DOHH2 (cell line): ENCODE data around the gene CEACAM6.

Source experiments
- H3F3A ChIP-seq: fragments of 200-600 bp; sonication (generic), shearing (Covaris generic); 2 replicates; pipeline ENCODE4 v1.6.0; 2016; ENCODE audit warnings: antibody characterized with exemption, mild to moderate bottlenecking; ENCODE audit not compliant: control insufficient read depth, insufficient read depth
- H3K27ac ChIP-seq: fragments of 200-600 bp; sonication (generic); 2 replicates; pipeline ENCODE4 v1.5.1; 2014; ENCODE audit warnings: low read depth, mild to moderate bottlenecking, low read length, moderate library complexity
- H3K27me3 ChIP-seq: fragments of 200-600 bp; sonication (generic); 2 replicates; pipeline ENCODE4 v1.6.1; 2014; ENCODE audit warnings: mild to moderate bottlenecking, low read length, mixed read lengths; ENCODE audit not compliant: control insufficient read depth
- H3K36me3 ChIP-seq: fragments of 200-600 bp; sonication (generic); 2 replicates; pipeline ENCODE4 v1.6.1; 2014; ENCODE audit warnings: mild to moderate bottlenecking, low read length, moderate library complexity, mixed read lengths; ENCODE audit not compliant: control insufficient read depth
- H3K4me1 ChIP-seq: fragments of 200-600 bp; sonication (generic); 2 replicates; pipeline ENCODE4 v1.6.1; 2014; ENCODE audit warnings: mild to moderate bottlenecking, low read length, mixed read lengths; ENCODE audit not compliant: control insufficient read depth
- H3K4me2 ChIP-seq: fragments of 200-600 bp; sonication (generic); 2 replicates; pipeline ENCODE4 v1.6.0; 2014; ENCODE audit warnings: mild to moderate bottlenecking, low read length, moderate library complexity
- H3K4me3 ChIP-seq: fragments of 200-600 bp; sonication (generic); 2 replicates; pipeline ENCODE4 v1.5.1; 2014; ENCODE audit warnings: mild to moderate bottlenecking, low read length, mixed read lengths
- H3K79me2 ChIP-seq: fragments of 200-600 bp; sonication (generic); 2 replicates; pipeline ENCODE4 v1.6.1; 2014; ENCODE audit warnings: mild to moderate bottlenecking, low read length, mixed read lengths; ENCODE audit not compliant: control insufficient read depth
- H3K9me2 ChIP-seq: fragments of 200-600 bp; sonication (generic); replicated peaks from 2 replicates; pipeline ENCODE4 v1.6.1; 2014; ENCODE audit warnings: mild to moderate bottlenecking, low read length, mixed read lengths; ENCODE audit not compliant: control insufficient read depth
- H3K9me3 ChIP-seq: fragments of 200-600 bp; sonication (generic); 2 replicates; pipeline ENCODE4 v1.6.1; 2014; ENCODE audit warnings: antibody characterized with exemption, low read length, mixed read lengths; ENCODE audit not compliant: control insufficient read depth, insufficient read depth
- H4K20me1 ChIP-seq: fragments of 200-600 bp; sonication (generic); 2 replicates; pipeline ENCODE4 v1.6.0; 2014; ENCODE audit warnings: low read depth, mild to moderate bottlenecking, antibody characterized with exemption, low read length, moderate library complexity; ENCODE audit not compliant: control insufficient read depth, insufficient read depth
- EZH2phosphoT487 ChIP-seq: fragments of 200-600 bp; sonication (generic); IDR thresholded peaks from 2 replicates; pipeline ENCODE4 v1.6.1; 2017; ENCODE audit warnings: borderline replicate concordance, mild to moderate bottlenecking, antibody characterized with exemption, low read length, moderate library complexity, mixed read lengths
- TF ChIP-seq, protein P1 (sequence below): fragments of 200-600 bp; sonication (generic); IDR thresholded peaks from one replicate; pipeline ENCODE4 v1.5.1; 2014; ENCODE audit warnings: antibody characterized with exemption, mild to moderate bottlenecking, low read depth, low read length; ENCODE audit not compliant: poor library complexity, severe bottlenecking

CEACAM6 gene

DNA sequence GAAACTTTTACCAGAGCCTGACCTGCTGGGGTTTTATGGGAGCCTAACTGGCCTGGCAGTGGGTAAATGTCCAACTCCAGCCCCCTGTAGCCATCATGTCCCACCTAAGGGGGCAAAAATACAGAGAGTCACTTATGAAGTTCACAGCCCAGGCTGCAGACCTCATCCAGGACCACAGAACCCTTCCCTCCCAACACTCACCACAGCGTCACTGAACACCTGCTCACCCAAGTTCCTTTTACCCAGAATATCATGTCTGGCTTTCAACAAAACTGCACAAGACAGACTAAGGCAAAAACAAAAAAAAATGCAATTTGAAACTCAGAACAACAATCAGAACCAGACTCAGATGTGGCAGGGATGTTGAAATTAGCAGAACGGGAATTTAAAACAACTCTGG, 47.4 kb downstream of the CEACAM6 start:
- Histone ChIP-seq H3K4me3 (no peak overlapping the region), H3K27ac (no peak overlapping the region), H3K27me3 (no peaks in the 10 kb centered on the region), H3K4me1 (peaks cover 41% of the 10 kb centered on the region), H3K4me2 (no peak overlapping the region), H4K20me1 (no peaks in the 10 kb centered on the region), H3K36me3 (no peaks in the 10 kb centered on the region), H3K9me2 (no peaks in the 10 kb centered on the region), H3F3A (no peaks in the 10 kb centered on the region), H3K9me3 (peaks cover 7% of the 10 kb centered on the region; the same call in 1 of the 2 replicates), H3K79me2 (no peaks in the 10 kb centered on the region)
- TF ChIP-seq EZH2phosphoT487, result no peak
- TF ChIP-seq, protein P1, sequence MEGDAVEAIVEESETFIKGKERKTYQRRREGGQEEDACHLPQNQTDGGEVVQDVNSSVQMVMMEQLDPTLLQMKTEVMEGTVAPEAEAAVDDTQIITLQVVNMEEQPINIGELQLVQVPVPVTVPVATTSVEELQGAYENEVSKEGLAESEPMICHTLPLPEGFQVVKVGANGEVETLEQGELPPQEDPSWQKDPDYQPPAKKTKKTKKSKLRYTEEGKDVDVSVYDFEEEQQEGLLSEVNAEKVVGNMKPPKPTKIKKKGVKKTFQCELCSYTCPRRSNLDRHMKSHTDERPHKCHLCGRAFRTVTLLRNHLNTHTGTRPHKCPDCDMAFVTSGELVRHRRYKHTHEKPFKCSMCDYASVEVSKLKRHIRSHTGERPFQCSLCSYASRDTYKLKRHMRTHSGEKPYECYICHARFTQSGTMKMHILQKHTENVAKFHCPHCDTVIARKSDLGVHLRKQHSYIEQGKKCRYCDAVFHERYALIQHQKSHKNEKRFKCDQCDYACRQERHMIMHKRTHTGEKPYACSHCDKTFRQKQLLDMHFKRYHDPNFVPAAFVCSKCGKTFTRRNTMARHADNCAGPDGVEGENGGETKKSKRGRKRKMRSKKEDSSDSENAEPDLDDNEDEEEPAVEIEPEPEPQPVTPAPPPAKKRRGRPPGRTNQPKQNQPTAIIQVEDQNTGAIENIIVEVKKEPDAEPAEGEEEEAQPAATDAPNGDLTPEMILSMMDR, result no peak

DNA sequence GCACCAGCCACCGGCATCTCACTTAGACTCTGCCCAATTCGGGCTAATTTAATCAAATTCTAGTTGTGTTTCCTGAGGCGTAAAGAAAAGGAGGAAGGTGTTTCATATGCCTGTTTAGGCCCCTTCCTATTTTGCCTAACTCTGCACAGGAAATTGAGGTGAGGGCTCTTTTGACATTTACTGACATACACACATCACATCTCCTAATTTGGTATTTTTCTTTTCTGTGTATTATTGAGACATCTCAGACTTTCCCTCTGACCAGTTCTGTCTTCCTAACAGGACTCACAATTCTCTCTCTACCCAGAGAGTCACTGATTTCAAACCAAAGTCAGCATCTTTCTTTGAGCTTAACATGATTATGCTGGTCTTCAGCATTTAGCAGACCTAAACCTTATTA, 49.0 kb downstream of the CEACAM6 start:
- no peaks in the 10 kb centered on the region for H3K9me2 ChIP-seq

DNA sequence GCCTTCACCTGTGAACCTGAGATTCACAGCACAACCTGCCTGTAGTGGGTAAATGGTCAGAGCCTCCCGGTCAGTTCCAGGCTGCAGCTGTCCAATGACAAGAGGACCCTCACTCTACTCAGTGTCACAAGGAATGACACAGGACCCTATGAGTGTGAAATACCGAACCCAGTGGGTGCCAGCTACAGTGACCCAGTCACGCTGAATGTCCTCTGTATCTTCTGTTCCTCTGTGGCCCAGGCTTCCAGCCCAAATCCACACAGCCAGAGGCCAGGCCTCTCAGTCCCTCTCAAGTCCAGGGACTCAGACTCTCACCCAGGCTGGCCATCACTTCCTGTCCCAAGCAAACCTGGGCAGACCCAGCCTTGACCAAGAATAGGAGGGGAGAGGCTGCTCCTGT, 51.8 kb downstream of the CEACAM6 start:
- Histone ChIP-seq H4K20me1 (no peaks in the 10 kb centered on the region), H3K27me3 (no peaks in the 10 kb centered on the region), H3K79me2 (no peaks in the 10 kb centered on the region), H3K4me2 (no peak overlapping the region), H3K27ac (no peak overlapping the region), H3K9me3 (no peaks in the 10 kb centered on the region), H3K4me3 (no peak overlapping the region), H3K36me3 (no peaks in the 10 kb centered on the region), H3F3A (no peaks in the 10 kb centered on the region), H3K9me2 (no peaks in the 10 kb centered on the region), H3K4me1 (peaks cover 44% of the 10 kb centered on the region)
- no peak for TF ChIP-seq EZH2phosphoT487
- TF ChIP-seq, protein P1, result no peak

More for the DNA sequence above, 49.0 kb downstream of the CEACAM6 start:
- Histone ChIP-seq H3K4me3 (peak overlapping the region; percentile 43), H3F3A (no peaks in the 10 kb centered on the region), H3K27me3 (no peaks in the 10 kb centered on the region), H3K36me3 (no peaks in the 10 kb centered on the region), H3K4me2 (peak overlapping the region; percentile 49), H3K4me1 (peaks cover 46% of the 10 kb centered on the region), H3K9me3 (peaks cover 7% of the 10 kb centered on the region; the same call in 1 of the 2 replicates), H3K27ac (no peak overlapping the region), H4K20me1 (no peaks in the 10 kb centered on the region), H3K79me2 (no peaks in the 10 kb centered on the region)
- no peak for TF ChIP-seq EZH2phosphoT487
- TF ChIP-seq, protein P1, result no peak
